H4 (cell line): ENCODE data around the gene OR11L1. TPM values are rescaled to one million over a fixed set of nuclear protein-coding genes. Genes with fewer than 3 reads are reported as not detected.

Experiments used
- DNase-seq: peaks from one replicate; pipeline ENCODE4 v3.0.0-alpha.2; 2015; ENCODE audit warnings: low spot score
- total RNA-seq: library from RNA; depleted of rRNA; stranded (reverse); fragments of >200 nt; shearing (Covaris generic); gene quantifications from 2 replicates; pipeline ENCODE4 v1.2.3, GENCODE V29; 2014; rRNA removed

Gene OR11L1
- total RNA-seq, 1 experiment from 2014 or later: not detected

DNA sequence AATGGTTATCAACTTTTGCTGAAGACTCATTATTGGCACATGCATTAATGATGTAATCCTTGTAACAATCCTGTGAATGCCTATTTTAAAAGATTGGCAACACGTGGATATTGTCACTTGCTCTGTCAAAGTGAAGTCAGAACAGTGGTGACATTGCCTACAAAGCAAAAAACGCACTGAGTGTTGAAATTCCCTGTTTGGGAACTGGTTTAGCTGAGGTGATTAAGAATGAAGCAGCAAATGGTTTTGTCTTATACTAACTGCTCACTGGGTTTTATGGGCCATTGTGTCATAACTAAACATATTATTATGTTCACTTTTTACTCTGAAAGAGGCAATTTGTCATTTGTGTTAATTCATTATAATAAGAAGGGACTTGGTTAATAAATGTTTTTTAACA, 29.1 kb downstream of the OR11L1 start:
- no peak for DNase-seq

DNA sequence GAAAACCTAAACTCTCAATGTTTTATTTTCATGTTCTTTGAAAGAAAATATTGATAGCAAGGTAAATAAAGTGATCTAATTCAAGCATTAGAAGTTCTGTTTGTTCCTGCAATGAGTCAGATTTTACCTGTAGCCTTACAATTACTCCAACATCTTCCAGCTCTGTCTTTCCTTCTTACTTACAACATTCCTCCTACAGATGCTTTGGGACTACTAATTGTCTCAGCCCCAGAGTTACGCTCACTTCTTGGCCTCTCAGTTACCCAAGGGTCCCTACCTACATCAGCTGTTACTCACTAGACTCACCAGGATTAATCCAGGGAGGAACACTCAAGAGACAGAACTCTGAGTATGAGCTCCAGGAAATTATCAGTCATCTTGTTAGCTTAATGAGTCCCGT, 44.2 kb downstream of the OR11L1 start:
- no peak for DNase-seq

Other genes starting within 250 kb of the OR11L1 start
- gene OR2G3, start 236.3 kb downstream of the OR11L1 start, total RNA-seq: not detected in 2 replicates
- not detected in 2 replicates for gene OR13G1, start 162.2 kb downstream of the OR11L1 start, total RNA-seq
- gene OR6F1, start 125.2 kb downstream of the OR11L1 start, total RNA-seq: not detected in 2 replicates
- gene OR14K1, start 103.3 kb downstream of the OR11L1 start, total RNA-seq: not detected in 2 replicates
- not detected in 2 replicates for gene OR14A2, start 93.8 kb downstream of the OR11L1 start, total RNA-seq
- gene OR1C1, start 81.3 kb downstream of the OR11L1 start, total RNA-seq: not detected in 2 replicates
- gene OR14A16, start 17.8 kb downstream of the OR11L1 start, total RNA-seq: not detected in 2 replicates
- gene TRIM58, start 15.3 kb upstream of the OR11L1 start, total RNA-seq: not detected in 2 replicates
- not detected in 2 replicates for gene OR2W3, start 53.7 kb upstream of the OR11L1 start, total RNA-seq
- 0.21 TPM in 1 of 2 replicates, not detected in the other for gene OR2T8, start 78.4 kb upstream of the OR11L1 start, total RNA-seq
- not detected in 2 replicates for gene OR2AJ1, start 83.0 kb upstream of the OR11L1 start, total RNA-seq
- gene OR2L8, start 107.0 kb upstream of the OR11L1 start, total RNA-seq: not detected in 2 replicates
- gene OR2AK2, start 123.3 kb upstream of the OR11L1 start, total RNA-seq: not detected in 2 replicates
- gene OR2L5, start 171.8 kb upstream of the OR11L1 start, total RNA-seq: not detected in 2 replicates
- gene OR2L2, start 188.2 kb upstream of the OR11L1 start, total RNA-seq: not detected in 2 replicates
- gene OR2L3, start 204.9 kb upstream of the OR11L1 start, total RNA-seq: not detected in 2 replicates